ENCODE results near the gene PMPCB.

DNA sequence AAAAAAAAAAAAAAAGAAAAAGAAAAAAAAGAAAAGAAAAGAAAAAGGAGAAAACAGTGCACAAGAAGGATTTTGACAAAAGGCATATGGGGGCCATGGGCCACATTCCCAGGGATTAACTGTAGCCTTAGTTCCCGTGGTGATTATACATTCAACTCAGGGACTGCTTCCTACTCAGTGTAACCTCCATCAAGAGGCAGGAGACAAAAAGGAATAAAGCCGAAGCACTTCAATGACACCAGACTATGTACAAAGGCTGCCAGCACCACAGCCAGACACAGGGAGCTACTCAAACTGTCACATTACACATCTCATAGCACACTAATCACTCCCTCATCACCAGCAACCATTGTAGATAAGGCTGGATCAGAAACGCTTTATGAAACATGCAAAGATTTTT, 5.1 kb upstream of the PMPCB start:
- TF ChIP-seq, protein P1, sequence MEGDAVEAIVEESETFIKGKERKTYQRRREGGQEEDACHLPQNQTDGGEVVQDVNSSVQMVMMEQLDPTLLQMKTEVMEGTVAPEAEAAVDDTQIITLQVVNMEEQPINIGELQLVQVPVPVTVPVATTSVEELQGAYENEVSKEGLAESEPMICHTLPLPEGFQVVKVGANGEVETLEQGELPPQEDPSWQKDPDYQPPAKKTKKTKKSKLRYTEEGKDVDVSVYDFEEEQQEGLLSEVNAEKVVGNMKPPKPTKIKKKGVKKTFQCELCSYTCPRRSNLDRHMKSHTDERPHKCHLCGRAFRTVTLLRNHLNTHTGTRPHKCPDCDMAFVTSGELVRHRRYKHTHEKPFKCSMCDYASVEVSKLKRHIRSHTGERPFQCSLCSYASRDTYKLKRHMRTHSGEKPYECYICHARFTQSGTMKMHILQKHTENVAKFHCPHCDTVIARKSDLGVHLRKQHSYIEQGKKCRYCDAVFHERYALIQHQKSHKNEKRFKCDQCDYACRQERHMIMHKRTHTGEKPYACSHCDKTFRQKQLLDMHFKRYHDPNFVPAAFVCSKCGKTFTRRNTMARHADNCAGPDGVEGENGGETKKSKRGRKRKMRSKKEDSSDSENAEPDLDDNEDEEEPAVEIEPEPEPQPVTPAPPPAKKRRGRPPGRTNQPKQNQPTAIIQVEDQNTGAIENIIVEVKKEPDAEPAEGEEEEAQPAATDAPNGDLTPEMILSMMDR (tag by site-specific recombination; IDR thresholded peaks at IDR 0.05) = no peak
- no peak for TF ChIP-seq ZNF133 (tag by site-specific recombination; IDR thresholded peaks at IDR 0.05)
- no peak for TF ChIP-seq ZNF548 (tag by site-specific recombination; IDR thresholded peaks at IDR 0.05)
- TF ChIP-seq ZBTB7A (tag by site-specific recombination; IDR thresholded peaks at IDR 0.05; ENCODE audit: low read depth) = no peak
- TF ChIP-seq, protein P2, sequence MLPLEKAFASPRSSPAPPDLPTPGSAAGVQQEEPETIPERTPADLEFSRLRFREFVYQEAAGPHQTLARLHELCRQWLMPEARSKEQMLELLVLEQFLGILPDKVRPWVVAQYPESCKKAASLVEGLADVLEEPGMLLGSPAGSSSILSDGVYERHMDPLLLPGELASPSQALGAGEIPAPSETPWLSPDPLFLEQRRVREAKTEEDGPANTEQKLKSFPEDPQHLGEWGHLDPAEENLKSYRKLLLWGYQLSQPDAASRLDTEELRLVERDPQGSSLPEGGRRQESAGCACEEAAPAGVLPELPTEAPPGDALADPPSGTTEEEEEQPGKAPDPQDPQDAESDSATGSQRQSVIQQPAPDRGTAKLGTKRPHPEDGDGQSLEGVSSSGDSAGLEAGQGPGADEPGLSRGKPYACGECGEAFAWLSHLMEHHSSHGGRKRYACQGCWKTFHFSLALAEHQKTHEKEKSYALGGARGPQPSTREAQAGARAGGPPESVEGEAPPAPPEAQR (tag by site-specific recombination; IDR thresholded peaks at IDR 0.05) = no peak
- TF ChIP-seq TRIM28 (IDR thresholded peaks at IDR 0.05; ENCODE audit: borderline replicate concordance, low read length) = no peak
- no peak for TF ChIP-seq ZNF530 (tag by site-specific recombination; IDR thresholded peaks at IDR 0.05; ENCODE audit: low read depth)
- TF ChIP-seq ZNF2 (tag by site-specific recombination; IDR thresholded peaks at IDR 0.05) = no peak
- TF ChIP-seq ZNF274 (IDR thresholded peaks at IDR 0.05; ENCODE audit: low read length) = no peak
- no peak for TF ChIP-seq ZNF274 (tag by site-specific recombination; IDR thresholded peaks at IDR 0.05; ENCODE audit: borderline replicate concordance)
- TF ChIP-seq ZNF654 (tag by site-specific recombination; IDR thresholded peaks at IDR 0.05; ENCODE audit: low read depth) = no peak

Measured in HEK293 (cell line).